ENCODE data around the gene C1orf232.

C1orf232 gene

GRCh38 chr1:26122988-26123973 lies 45.5 kb downstream of the C1orf232 start:
- no peak for DNase-seq

- no peak for DNase-seq
Observed at GRCh38 chr1:26121854-26122773, 46.6 kb downstream of the C1orf232 start.

- DNase-seq = no peak
Observed at GRCh38 chr1:26119892-26120608, 48.7 kb downstream of the C1orf232 start.

GRCh38 chr1:26114165-26114927 lies 54.4 kb downstream of the C1orf232 start:
- DNase-seq = no peak
